ENCODE data around the gene IL3. TPM values are rescaled to one million over a fixed set of nuclear protein-coding genes. Genes with fewer than 3 reads are reported as not detected.

IL3 gene
- total RNA-seq, 2 experiments from 2014 or later, result not detected

DNA sequence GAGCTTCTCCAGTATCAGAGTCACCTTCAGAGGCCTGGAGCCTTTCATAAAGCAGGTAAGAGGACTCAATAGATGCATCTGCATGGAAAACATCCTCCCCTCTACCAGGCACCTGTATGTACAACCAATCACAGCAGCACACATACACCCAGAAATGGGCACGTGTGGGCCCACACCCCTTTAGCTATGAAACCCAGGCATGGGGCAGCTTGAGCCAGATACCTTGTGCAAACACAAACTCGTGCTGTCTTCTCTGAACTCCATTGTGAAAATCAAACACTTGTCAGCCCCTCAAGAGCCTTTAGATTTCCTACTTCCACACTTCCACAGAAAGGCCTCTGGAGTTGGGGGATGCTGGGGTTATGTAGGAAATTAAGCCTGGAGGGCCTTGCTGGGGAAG, 12.1 kb downstream of the IL3 start:
- H4K20me1 ChIP-seq (ENCODE audit: insufficient read depth, low read length), result no peaks in the 10 kb centered on the region
- DNase-seq (ENCODE audit: low spot score), result no peak
- no peaks in the 10 kb centered on the region for H3K79me2 ChIP-seq (ENCODE audit: insufficient read depth, low read depth, low read length)
- H3K27ac ChIP-seq (ENCODE audit: low read depth, low read length, poor library complexity, severe bottlenecking), result no peak overlapping the region
- BruUV-seq (replicated peaks), result no TSS peak
- no peak overlapping the region for H2AFZ ChIP-seq (ENCODE audit: low read length)
- no peaks in the 10 kb centered on the region for H3K9me3 ChIP-seq (ENCODE audit: low read length)
- no peak overlapping the region for H3K4me2 ChIP-seq (ENCODE audit: low read length)
- POLR2A ChIA-PET, result no interaction called here
- no peaks in the 10 kb centered on the region for H3K36me3 ChIP-seq (ENCODE audit: insufficient read depth, low read length)
- CTCF ChIA-PET (ENCODE audit: unreplicated experiment), result no interaction called here
- no peak overlapping the region for H3K4me3 ChIP-seq (ENCODE audit: low read depth, low read length, poor library complexity, severe bottlenecking)
- TF ChIP-seq EZH2phosphoT487 (IDR thresholded peaks at IDR 0.05; ENCODE audit: borderline replicate concordance, low read depth, low read length), result no peak
- TF ChIP-seq, protein P1, sequence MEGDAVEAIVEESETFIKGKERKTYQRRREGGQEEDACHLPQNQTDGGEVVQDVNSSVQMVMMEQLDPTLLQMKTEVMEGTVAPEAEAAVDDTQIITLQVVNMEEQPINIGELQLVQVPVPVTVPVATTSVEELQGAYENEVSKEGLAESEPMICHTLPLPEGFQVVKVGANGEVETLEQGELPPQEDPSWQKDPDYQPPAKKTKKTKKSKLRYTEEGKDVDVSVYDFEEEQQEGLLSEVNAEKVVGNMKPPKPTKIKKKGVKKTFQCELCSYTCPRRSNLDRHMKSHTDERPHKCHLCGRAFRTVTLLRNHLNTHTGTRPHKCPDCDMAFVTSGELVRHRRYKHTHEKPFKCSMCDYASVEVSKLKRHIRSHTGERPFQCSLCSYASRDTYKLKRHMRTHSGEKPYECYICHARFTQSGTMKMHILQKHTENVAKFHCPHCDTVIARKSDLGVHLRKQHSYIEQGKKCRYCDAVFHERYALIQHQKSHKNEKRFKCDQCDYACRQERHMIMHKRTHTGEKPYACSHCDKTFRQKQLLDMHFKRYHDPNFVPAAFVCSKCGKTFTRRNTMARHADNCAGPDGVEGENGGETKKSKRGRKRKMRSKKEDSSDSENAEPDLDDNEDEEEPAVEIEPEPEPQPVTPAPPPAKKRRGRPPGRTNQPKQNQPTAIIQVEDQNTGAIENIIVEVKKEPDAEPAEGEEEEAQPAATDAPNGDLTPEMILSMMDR (conservative IDR thresholded peaks at IDR 0.05; ENCODE audit: low read length), result no peak
- no peaks in the 10 kb centered on the region for H3K9me2 ChIP-seq (ENCODE audit: insufficient read depth, low read length)
- intact Hi-C loops (cut with micrococcal nuclease; ENCODE audit: unreplicated experiment), result no loop called here
- no peaks in the 10 kb centered on the region for H3K4me1 ChIP-seq (ENCODE audit: insufficient read depth, low read length, poor library complexity, severe bottlenecking)

DNA sequence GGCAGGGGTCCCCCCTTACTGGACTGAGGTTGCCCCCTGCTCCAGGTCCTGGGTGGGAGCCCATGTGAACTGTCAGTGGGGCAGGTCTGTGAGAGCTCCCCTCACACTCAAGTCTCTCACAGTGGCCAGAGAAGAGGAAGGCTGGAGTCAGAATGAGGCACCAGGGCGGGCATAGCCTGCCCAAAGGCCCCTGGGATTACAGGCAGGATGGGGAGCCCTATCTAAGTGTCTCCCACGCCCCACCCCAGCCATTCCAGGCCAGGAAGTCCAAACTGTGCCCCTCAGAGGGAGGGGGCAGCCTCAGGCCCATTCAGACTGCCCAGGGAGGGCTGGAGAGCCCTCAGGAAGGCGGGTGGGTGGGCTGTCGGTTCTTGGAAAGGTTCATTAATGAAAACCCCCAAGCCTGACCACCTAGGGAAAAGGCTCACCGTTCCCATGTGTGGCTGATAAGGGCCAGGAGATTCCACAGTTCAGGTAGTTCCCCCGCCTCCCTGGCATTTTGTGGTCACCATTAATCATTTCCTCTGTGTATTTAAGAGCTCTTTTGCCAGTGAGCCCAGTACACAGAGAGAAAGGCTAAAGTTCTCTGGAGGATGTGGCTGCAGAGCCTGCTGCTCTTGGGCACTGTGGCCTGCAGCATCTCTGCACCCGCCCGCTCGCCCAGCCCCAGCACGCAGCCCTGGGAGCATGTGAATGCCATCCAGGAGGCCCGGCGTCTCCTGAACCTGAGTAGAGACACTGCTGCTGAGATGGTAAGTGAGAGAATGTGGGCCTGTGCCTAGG, 13.0 kb downstream of the IL3 start, which contains the start of gene CSF2:
CSF2 (plus strand) TSS at position 559 of the 783 bp plus-strand sequence; CDS start at position 594, 35 bp downstream.
- no peak for DNase-seq (ENCODE audit: low spot score)
- H3K9me3 ChIP-seq (ENCODE audit: low read length), result no peaks in the 10 kb centered on the region
- no peak for TF ChIP-seq EZH2phosphoT487 (IDR thresholded peaks at IDR 0.05; ENCODE audit: borderline replicate concordance, low read depth, low read length)
- TF ChIP-seq, protein P1 (conservative IDR thresholded peaks at IDR 0.05; ENCODE audit: low read length), result no peak
- H4K20me1 ChIP-seq (ENCODE audit: insufficient read depth, low read length), result no peaks in the 10 kb centered on the region
- no peak within 1 kb of the TSS for H3K4me3 ChIP-seq (ENCODE audit: low read depth, low read length, poor library complexity, severe bottlenecking)
- no peak within 1 kb of the TSS for H3K4me2 ChIP-seq (ENCODE audit: low read length)
- no TSS peak for BruUV-seq (replicated peaks)
- no peak within 1 kb of the TSS for H2AFZ ChIP-seq (ENCODE audit: low read length)
- no peaks in the 10 kb centered on the region for H3K79me2 ChIP-seq (ENCODE audit: insufficient read depth, low read depth, low read length)
- no peaks in the 10 kb centered on the region for H3K4me1 ChIP-seq (ENCODE audit: insufficient read depth, low read length, poor library complexity, severe bottlenecking)
- H3K9me2 ChIP-seq (ENCODE audit: insufficient read depth, low read length), result no peaks in the 10 kb centered on the region
- no peaks in the 10 kb centered on the region for H3K36me3 ChIP-seq (ENCODE audit: insufficient read depth, low read length)
- ChIA-PET CTCF (ENCODE audit: unreplicated experiment) (no interaction called here), POLR2A (interaction anchor here (1.6 kb wide), 1 partner anchor 29 kb away, joined by 5 read pairs; no protein-coding TSS in a partner anchor)
- intact Hi-C loops (cut with micrococcal nuclease; ENCODE audit: unreplicated experiment), result no loop called here
- no peak within 1 kb of the TSS for H3K27ac ChIP-seq (ENCODE audit: low read depth, low read length, poor library complexity, severe bottlenecking)

Measured in OCI-LY7 (cell line).